ENCODE data around the gene ITGA2.
A peak's percentile ranks its signal among the peaks of the same experiment; 100 is the strongest.
"Not testable (repeated sequence)": the region's sequence is repeated elsewhere in the genome, so short reads cannot be mapped to it uniquely, and the experiment has no call there.

Gene ITGA2

GRCh38 chr5:53109443-53110127 is 120.4 kb downstream of the ITGA2 start, which contains the start of gene MOCS2:
TSS of gene MOCS2 (minus strand) at chr5:53109757. CDS start at chr5:53107174, 2,583 bp downstream.
- peak; percentile 97 for DNase-seq

- DNase-seq, result no peak
These were observed 121.0 kb downstream of the ITGA2 start for GRCh38 chr5:53110156-53110555.

GRCh38 chr5:53111139-53111538 is 122.0 kb downstream of the ITGA2 start:
- no peak for DNase-seq

GRCh38 chr5:53112307-53112706 is 123.2 kb downstream of the ITGA2 start:
- DNase-seq, result not testable (repeated sequence)

- DNase-seq, result no peak
These were observed 123.8 kb downstream of the ITGA2 start for GRCh38 chr5:53112909-53113308.

- no peak for DNase-seq
These were observed 124.8 kb downstream of the ITGA2 start for GRCh38 chr5:53113947-53114346.

GRCh38 chr5:53114988-53115387 is 125.8 kb downstream of the ITGA2 start:
- no peak for DNase-seq

GRCh38 chr5:53116597-53116996 is 127.4 kb downstream of the ITGA2 start:
- no peak for DNase-seq

- no peak for DNase-seq
These were observed 129.7 kb downstream of the ITGA2 start for GRCh38 chr5:53118879-53119278.

GRCh38 chr5:53120165-53120564 is 131.0 kb downstream of the ITGA2 start:
- DNase-seq, result no peak

- peak; percentile 25 for DNase-seq
These were observed 134.6 kb downstream of the ITGA2 start for GRCh38 chr5:53123702-53124101.

GRCh38 chr5:53126521-53126920 is 137.4 kb downstream of the ITGA2 start:
- DNase-seq, result no peak

- no peak for DNase-seq
These were observed 138.0 kb downstream of the ITGA2 start for GRCh38 chr5:53127107-53127506.

GRCh38 chr5:53128481-53128880 is 139.3 kb downstream of the ITGA2 start:
- no peak for DNase-seq

GRCh38 chr5:53130266-53130665 is 141.1 kb downstream of the ITGA2 start:
- DNase-seq, result no peak

- no peak for DNase-seq
These were observed 143.9 kb downstream of the ITGA2 start for GRCh38 chr5:53133020-53133419.

Measured in eye (tissue), 1 donor.